LoVo (cell line): ENCODE data around the gene EMC8.
"Not testable (repeated sequence)": the region's sequence is repeated elsewhere in the genome, so short reads cannot be mapped to it uniquely, and the experiment has no call there.

Source experiments
- DNase-seq: peaks from one replicate; pipeline ENCODE4 v3.0.0-alpha.2; 2016; ENCODE audit warnings: low spot score

Gene EMC8

DNA sequence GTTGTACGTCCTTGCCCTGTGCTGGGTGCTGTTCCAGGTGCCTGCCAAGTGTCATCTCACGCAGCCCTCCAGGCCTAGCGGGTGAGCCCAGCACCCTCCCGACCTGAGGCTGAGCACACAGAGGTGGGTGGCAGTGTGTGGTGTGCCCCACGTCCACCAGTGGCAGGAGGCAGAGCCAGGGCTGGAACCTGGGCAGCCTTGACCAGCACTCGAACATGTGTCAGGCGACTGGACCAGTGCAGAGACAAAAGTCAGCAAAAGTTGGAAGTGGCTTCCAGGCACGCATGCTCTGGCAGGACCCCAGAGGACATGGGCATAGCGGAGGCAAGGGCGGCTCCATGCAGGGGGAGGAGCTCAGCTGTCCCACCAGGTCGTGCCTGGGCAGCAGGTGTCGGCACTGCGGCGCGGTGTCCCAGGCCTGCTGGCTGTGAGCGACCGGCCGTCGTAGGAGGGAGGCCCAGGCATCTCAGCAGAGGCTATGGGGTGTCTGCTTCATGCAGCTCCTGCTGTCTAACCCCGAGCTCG is 35.9 kb upstream of the EMC8 start:
- DNase-seq, result no peak

DNA sequence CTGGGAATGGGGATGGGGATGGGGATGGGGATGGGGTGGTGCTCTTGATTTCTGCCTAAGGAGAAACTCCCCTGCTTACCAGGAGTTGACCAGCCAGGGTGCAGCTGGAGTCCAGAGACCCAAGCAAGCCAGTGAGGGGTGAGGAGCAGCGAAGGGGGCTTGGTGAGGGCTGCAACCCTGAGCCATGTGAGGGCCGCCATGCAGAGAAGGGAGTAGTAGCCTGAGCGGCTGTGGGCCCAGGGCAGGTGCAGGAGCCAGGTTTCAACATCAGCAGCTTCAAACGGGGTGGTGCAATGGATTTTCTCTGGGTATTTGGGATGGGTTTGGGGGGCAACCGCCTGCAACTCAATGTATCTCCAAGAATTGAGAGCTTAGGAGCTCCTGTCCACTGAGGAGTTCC is 35.4 kb upstream of the EMC8 start:
- no peak for DNase-seq

DNA sequence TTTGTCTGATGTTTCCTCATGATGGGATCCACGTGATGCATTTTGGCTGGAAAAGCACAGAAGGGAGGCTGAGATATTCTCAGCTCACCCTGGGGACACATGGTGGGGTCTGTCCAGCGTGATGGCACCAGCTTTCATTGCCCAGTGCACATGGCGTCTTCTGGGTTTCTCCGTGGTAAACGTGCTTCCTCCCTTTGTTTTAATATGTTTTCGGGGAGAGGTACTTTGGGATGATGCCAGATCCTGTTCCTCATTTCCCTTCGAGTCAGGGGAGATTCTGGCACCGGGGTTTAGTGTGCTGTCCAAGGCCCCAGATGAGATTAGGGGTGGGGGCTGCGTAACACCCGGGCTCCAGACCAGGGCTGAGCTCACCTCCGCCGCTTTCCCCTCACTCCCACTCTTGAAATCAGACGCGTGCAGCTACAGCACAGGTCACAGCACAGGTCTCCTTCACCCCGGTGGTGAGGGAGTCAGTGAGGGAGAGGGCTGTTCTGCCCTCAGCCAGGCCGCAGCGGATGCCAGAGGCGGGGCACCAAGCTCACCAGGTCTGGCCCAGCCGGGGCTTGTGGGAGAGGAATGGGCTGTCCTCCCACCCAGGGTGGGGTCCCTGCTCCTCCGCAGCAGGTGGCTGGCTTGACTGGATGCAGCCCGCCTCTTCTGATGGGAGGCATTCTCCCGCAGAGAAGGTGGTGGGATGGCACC is 34.0 kb upstream of the EMC8 start:
- no peak for DNase-seq

- DNase-seq, result no peak
These were observed 33.4 kb upstream of the EMC8 start for GRCh38 chr16:85832570-85833218.

GRCh38 chr16:85830821-85831220 is 31.5 kb upstream of the EMC8 start:
- DNase-seq, result no peak

DNA sequence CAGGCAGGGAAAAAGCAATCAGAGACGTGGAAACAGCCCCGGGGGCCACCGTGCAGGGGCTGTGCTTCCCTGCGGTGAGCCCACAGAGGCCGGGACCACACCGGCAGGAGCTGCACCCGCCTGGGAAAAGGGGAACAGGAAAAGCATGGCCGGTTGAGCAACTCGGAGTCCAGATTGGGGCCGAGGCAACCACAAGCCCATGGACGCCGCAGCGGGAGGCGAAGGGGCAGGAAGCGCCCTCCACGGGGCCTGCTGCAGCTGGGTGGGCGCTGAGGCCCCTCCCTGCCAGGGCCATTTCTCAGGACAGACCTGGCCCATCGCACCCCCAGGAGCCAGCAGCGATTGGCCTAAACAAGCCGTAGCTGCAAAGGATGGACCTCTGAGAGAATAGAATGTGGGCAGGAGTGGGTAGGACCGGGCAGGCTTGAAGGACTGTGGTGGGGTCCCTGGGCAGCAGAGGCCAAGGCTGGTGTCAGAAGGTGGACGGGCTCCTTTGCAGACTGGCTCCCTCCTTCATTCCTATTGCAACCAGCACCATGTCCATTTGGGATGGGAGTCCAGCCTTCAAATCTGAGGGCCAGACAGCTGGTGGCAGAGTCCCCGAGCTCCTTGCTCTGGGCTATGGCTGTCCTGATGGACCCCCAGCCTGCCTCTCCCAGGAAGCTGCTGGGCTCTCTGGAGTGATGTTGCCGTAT is 30.6 kb upstream of the EMC8 start:
- DNase-seq, result no peak

GRCh38 chr16:85829171-85829719 is 29.9 kb upstream of the EMC8 start:
- DNase-seq, result no peak

- DNase-seq, result no peak
These were observed 28.8 kb upstream of the EMC8 start for GRCh38 chr16:85828166-85828565.

GRCh38 chr16:85826686-85827247 is 27.4 kb upstream of the EMC8 start:
- no peak for DNase-seq

GRCh38 chr16:85825326-85825725 is 26.0 kb upstream of the EMC8 start:
- DNase-seq, result no peak

GRCh38 chr16:85824161-85825135 is 25.1 kb upstream of the EMC8 start:
- DNase-seq, result no peak

DNA sequence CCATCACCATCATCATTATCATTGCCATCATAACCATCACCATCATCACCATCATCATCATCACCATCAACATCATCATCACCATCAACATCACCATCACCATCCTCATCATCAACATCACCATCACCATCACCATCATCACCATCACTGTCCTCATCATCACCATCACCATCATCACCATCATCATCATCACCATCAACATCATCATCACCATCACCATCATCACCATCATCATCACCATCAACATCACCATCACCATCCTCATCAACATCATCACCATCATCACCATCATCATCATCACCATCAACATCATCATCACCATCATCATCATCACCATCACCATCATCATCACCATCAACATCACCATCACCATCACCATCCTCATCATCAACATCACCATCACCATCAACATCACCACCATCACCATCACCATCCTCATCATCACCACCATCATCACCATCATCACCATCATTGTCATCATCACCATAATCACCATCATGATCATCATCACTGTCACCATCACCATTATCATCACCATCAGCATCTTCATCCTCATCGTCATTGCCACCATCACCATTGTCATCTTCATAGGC is 24.1 kb upstream of the EMC8 start:
- no peak for DNase-seq

DNA sequence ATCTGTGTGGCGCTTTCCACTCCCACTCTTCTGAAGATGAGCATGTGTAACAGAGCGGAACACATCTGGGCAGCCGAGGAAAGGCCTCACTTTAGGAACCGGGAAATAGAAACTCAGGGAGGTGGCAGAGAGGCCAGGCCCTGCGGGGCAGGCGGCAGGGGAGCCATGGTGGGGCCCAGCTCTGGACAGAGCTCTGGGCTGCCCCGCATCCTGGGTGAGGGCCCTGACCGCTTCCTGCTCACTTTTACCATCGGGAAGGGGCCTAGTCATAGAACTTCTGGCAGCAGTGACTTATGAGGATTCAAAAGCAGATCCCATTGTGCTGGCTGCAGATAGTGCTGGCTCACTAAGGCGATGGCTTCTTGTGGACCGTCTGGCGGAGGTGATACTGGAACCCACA is 22.8 kb upstream of the EMC8 start:
- DNase-seq, result no peak

GRCh38 chr16:85821390-85822135 is 22.2 kb upstream of the EMC8 start:
- DNase-seq, result peak; percentile 71

DNA sequence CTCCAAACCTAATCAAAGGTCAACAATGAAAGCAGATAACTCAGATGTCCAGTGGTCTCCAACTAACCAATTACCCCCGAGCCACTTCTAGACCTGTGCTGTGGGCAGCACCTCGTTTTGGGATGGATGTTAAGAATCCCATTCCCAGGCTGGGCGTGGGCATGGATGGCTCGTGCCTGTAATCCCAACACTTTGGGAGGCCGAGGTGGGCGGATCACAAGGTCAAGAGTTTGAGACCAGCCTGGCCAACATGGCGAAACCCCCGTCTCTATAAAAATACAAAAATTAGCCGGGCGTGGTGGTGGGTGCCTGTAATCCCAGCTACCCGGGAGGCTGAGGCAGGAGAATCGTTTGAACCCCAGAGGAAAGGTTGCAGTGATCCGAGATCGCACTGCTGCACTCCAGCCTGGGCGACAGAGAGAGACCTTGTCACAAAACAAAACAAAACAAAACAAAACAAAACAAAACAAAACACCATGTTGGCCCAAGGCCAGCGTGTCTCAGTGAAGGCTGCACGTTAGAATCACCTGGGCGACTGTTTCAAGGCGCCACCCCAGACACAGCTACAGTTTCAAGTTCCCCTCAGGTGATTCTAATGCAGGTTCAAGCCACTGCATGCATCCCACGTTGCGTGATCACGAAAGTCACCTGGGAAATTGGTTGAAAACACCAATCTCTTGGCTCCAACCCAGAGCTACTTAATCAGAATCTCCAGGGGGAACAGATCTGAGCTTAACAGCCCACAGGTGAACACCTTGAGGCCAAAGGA is 21.4 kb upstream of the EMC8 start:
- DNase-seq, result no peak

DNA sequence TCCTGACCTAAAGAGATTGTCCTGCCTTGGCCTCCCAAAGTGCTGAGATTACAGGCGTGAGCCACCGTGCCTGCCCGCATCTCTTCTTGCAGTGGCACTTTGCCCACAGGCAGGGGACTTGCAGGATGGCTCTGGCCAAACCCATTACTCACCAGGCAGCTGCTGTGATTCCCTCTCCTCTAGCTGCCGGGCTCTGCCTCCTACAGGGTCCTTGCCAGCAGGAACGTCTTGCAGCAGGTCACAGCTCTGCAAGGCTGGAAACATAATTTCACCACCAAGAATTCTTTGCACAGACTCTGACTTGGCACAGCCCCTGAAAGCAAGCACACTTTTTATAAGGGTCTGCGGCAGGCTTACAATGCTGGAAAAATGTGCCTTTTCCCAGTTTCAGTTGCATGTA is 20.4 kb upstream of the EMC8 start:
- no peak for DNase-seq

GRCh38 chr16:85819245-85819644 is 19.9 kb upstream of the EMC8 start:
- DNase-seq, result peak; percentile 58

DNA sequence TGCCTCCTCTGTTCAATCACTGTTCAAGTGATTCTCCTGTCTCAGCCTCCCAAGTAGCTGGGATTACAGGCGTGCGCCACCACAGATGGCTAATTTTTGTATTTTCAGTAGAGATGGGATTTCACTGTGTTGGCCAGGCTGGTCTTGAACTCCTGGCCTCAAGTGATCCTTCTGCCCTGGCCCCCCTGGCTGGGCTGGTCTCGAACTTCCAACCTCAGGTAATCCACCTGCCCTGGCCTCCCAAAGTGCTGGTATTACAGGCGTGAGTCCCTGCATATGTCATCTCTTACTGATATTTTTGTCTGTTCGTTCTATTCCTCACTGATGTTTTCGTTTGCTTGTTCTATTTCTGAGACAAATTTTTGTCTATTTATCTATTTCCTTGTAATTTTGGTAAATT is 17.9 kb upstream of the EMC8 start:
- DNase-seq, result not testable (repeated sequence)

DNA sequence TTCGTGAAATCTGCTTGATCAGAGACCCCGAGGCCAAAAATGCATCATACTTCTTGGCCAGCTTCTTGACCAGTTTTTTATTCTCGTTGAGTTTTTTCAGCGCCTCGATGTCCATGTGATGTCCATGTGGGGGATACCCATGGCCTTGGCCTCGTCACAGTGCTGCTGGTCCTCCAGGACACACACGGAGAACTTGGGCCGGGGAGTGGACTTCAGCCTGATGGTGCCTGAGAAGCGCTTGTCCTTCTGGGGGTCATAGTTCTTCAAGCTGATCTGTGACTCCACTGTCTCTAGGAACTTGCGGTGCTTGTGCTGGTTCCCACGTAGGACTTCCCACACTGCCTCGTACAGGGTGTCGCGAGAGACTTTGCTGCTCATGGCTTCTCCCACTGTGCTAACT is 16.8 kb upstream of the EMC8 start:
- DNase-seq, result no peak
